Forelimb muscle (tissue), 1 donor: Measurements from ENCODE around the gene TARP. TPM values are rescaled to one million over a fixed set of nuclear protein-coding genes. Genes with fewer than 3 reads are reported as not detected.

Experiments
- DNase-seq: peaks from one replicate; pipeline ENCODE4 v3.0.0-alpha.2; 2013; ENCODE audit warnings: low read depth
- polyA plus RNA-seq: library from polyadenylated mRNA; unstranded; fragments of 120-200 nt; gene quantifications from one replicate; pipeline ENCODE4 v1.2.1, GENCODE V29; 2013; ENCODE audit not compliant: insufficient read length

TARP gene

DNA sequence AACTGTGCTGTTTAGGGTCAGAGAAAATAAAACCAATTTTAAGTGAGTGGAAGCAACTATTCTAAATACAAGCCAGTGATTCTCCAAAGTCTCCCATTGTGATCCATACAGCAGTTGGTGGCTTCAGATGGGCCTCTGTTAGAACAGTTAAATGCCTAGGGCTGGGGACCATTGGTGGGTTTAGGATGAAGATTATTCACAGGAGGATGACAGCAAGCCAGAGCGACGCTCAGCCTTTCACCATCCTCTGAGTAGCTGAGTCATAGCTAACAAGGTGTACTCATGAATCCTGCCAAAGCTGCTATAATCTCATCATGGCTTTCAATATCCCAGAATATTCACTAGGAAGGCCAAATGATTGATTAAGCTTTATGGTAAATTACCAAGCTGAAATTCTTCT is 55.8 kb downstream of the TARP start:
- DNase-seq = no peak

DNA sequence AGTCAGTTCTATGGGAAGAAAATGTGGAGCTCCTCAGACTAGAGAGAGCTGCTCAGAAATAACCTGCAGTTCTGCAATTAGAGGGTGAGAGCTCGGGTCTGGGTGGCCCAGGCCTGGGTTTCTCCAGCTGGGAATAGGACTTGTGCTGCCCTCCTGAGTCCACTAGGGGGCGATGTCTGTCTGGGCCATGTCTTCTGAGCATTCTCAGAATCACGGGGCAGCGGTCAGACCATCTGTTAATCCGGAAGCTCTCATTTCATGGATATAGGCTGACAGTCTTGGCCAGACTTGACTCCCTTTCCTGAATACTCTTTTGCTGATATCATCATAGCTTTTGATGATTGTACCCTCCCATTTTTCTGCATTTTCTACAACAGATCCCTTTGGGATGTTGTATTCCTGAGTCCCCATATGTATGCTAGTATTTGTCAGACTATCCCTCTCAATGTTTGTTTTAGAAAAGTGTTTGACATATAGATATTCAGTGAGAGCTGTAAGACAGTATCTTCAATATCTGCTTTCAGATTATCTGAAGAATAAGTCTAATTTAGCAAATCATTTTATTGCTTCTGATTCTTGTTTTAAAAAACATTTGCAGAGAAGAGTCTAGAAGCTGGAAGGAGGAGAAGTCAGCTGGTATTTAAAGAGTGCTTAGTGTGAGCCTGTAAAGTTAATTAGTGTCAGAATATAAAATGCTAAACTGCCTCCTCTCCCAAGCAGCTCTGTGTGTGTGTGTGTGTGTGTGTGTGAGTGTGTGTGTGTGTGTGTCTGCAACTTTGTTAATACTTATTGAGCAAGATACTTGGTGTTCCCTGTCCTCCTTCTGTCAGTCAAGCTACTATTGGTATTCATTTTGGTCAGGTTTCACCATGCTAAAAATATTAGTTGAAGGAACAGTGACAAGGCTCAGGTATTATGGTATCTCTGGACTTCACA is 57.4 kb downstream of the TARP start:
- DNase-seq = peak; percentile 67

DNA sequence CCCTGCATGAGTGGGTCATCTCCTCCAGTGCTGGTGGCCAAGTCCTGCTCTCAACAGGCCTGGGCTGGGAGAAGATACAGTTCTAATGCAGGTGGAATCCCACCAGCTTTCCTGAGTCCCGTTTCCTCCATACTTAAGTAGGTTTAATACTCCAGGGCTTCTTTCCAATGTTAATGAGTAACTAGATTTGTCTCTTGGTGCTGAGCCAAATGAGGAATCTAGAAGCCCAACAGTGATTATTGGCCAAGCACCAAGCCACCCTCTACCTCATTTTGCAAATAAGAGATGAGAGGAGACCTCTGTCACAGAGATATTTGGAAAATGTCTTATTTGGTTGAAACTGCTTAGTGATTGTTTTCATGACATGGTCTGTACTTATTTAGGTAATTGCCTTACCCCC is 58.3 kb downstream of the TARP start:
- DNase-seq = no peak

- peak; percentile 41 for DNase-seq
These were observed 61.5 kb downstream of the TARP start for GRCh38 chr7:38211940-38212339.

GRCh38 chr7:38211486-38211885 is 62.0 kb downstream of the TARP start:
- no peak for DNase-seq

Other genes with a start within 250 kb of the TARP start
- gene STARD3NL, start 95.4 kb downstream of the TARP start, polyA plus RNA-seq = 29.9 TPM